ENCODE data around the gene SCYL3.

GRCh38 chr1:169889871-169890270 lies 3.8 kb downstream of the SCYL3 start:
- TF ChIP-seq CTCF (conservative IDR thresholded peaks at IDR 0.05): no peak
- TF ChIP-seq EZH2 (IDR thresholded peaks at IDR 0.05; ENCODE audit: low read depth): no peak

Measured in PC-9 (cell line).